ENCODE measurements around the gene CARD19.

- TF ChIP-seq CEBPB (IDR thresholded peaks at IDR 0.05; ENCODE audit: low read depth) (no peak), EZH2 (IDR thresholded peaks at IDR 0.05) (no peak), POLR2A (IDR thresholded peaks at IDR 0.05; ENCODE audit: borderline replicate concordance, extremely low read depth, insufficient read depth, insufficient read length) (no peak), CTCF (IDR thresholded peaks at IDR 0.05 in 2 of 3, conservative IDR thresholded peaks at IDR 0.05 in 1 of 3; ENCODE audit: borderline replicate concordance in 1 of 3, insufficient read depth in 1 of 3, low read depth in 2 of 3, low read length in 2 of 3) (no peak), EZH2phosphoT487 (IDR thresholded peaks at IDR 0.05; ENCODE audit: borderline replicate concordance) (no peak), SRF (IDR thresholded peaks at IDR 0.05; ENCODE audit: low read depth) (no peak), REST (IDR thresholded peaks at IDR 0.05; ENCODE audit: low read depth) (no peak), MAX (IDR thresholded peaks at IDR 0.05) (no peak), POLR2AphosphoS5 (IDR thresholded peaks at IDR 0.05; ENCODE audit: low read depth, low read length) (no peak), ZNF274 (IDR thresholded peaks at IDR 0.05; ENCODE audit: low read depth, low read length) (no peak), SIN3A (IDR thresholded peaks at IDR 0.05; ENCODE audit: low read depth) (no peak), JUND (IDR thresholded peaks at IDR 0.05) (no peak)
Measured at GRCh38 chr9:93129286-93129685, 33.3 kb downstream of the CARD19 start.
